ENCODE data around the gene FAM222B.
"Not testable (repeated sequence)": the region's sequence is repeated elsewhere in the genome, so short reads cannot be mapped to it uniquely, and the experiment has no call there.

Gene FAM222B

DNA sequence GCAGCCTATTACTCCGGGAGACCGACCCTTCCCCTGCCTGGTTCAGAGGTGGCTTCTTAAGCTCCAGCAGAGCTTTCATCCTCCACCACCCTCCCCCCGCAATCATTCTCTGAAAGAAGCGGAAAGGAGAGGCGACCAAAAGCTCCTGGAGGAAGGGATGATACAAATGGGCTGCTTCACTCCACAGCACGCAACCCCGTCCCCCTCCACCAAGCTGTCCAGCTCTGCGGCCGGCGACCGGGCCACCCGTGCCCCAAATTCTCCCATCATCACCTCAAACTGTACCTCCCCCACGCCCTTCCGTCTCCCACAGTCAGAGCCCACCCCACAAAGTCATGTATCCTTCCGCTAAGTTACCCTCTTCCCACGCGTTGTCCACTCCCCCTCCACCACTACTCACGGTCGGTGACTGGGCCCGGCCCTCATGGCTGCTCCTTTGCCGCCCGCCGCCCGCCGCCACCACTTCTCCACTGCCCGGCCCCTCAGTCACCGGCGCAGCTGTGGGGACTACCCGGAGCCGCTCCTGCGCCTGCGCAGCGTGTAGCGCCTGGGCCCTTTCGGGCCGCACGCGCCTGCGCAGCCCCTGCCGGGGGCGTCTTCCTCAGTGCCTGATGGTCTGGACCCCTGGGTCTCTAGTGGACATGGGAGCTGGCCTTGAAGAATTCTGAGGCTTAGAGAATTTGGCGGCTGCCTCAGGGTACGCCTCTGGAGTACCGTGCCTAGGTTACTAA lies at the start of gene FAM222B:
FAM222B (minus strand) TSS at position 509 of the 731 bp plus-strand sequence. CDS start 76,123 bp downstream, outside the sequence.
- peak; percentile 94 for DNase-seq (ENCODE audit: low read depth, low spot score)

DNA sequence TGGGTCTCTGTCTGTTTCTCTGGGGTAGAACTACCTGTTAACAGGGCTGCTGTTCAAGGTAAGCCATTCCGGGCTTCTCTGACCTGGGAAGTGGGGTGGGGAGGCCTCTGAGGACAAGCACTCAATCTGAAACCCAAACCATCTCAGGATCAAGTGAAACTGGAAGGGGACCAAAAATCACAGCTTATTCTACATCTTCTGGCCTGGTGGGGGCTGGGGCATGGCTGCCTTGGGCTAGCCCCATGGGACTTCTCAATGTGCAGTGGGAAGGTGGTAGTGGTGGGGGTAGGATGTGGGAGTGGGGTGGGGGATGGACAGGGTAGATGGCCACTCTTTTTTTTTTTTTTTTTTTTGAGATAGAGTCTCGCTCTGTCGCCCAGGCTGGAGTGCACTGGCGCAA lies 49.4 kb upstream of the FAM222B start:
- DNase-seq (ENCODE audit: low read depth, low spot score) = no peak

DNA sequence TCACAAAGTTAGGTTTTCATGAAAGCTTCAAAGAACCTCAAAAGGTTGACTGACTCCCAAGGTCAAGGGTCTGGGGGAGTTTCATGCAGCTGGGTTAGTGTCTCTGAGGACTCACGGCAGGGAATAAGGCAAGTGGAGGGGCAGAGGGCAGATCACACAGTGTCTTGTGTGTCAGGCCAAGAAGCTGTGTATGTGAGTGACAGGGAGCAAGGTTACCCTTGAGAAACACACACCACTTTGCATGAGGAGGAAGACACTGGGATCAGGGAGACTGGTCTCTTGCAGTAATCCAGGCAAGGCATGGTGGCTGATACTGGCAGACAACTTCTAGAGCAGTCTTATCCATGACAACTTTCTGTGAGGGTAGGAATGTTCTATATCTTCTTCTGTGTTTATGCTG lies 48.6 kb upstream of the FAM222B start:
- no peak for DNase-seq (ENCODE audit: low read depth, low spot score)

GRCh38 chr17:28889996-28890395 lies 47.4 kb upstream of the FAM222B start:
- no peak for DNase-seq (ENCODE audit: low read depth, low spot score)

GRCh38 chr17:28888832-28889231 lies 46.2 kb upstream of the FAM222B start:
- DNase-seq (ENCODE audit: low read depth, low spot score) = no peak

DNA sequence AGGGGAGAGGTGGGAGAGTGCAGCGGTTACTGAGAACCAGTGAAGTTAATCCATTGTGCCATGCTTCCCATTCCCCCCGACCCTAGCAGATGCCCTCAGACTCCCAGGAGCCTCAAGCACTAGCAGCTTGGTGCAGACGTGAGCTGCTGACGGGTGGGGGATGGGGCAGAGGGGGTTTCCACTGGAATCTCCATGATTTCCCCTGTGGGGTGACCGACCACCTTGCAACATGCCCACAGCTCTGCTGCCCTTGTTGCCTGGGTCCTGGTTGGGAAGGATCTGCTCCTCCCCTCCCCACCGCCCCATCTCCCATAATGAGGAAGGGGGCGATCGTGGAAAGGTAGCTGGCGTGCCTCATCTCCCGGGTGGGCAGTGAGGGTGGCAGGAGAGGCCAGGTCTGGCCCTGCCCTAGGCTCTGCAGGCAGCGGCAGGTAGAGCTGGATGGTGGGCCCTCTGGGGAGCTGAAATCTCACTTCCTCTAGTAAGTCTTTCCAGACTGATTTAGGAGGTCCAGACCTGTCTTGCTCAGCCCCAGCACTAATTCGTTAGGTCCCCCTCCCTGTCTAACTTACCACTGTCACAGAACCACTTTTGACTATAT lies 45.4 kb upstream of the FAM222B start:
- DNase-seq (ENCODE audit: low read depth, low spot score) = no peak

DNA sequence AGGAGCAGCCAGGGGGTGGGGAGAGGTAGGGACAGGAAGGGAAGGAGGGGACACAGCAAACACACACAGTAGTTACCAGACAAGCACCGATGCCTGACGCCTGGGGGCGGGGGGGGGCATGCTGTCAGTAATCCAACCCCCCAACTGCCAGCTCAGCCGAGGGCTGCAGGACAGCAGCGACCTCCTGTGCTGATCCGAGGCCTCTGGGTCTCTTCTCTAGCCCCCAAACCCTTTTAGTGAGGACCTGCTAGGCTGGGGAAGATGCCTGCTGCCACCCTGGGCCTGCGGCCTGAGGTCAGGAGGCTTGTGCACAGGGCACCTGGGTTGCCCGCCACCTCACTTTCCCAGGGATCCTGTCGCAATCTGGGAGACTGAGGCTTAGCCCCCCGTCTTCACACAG lies 43.4 kb upstream of the FAM222B start:
- no peak for DNase-seq (ENCODE audit: low read depth, low spot score)

GRCh38 chr17:28885363-28885762 lies 42.8 kb upstream of the FAM222B start:
- DNase-seq (ENCODE audit: low read depth, low spot score) = no peak

DNA sequence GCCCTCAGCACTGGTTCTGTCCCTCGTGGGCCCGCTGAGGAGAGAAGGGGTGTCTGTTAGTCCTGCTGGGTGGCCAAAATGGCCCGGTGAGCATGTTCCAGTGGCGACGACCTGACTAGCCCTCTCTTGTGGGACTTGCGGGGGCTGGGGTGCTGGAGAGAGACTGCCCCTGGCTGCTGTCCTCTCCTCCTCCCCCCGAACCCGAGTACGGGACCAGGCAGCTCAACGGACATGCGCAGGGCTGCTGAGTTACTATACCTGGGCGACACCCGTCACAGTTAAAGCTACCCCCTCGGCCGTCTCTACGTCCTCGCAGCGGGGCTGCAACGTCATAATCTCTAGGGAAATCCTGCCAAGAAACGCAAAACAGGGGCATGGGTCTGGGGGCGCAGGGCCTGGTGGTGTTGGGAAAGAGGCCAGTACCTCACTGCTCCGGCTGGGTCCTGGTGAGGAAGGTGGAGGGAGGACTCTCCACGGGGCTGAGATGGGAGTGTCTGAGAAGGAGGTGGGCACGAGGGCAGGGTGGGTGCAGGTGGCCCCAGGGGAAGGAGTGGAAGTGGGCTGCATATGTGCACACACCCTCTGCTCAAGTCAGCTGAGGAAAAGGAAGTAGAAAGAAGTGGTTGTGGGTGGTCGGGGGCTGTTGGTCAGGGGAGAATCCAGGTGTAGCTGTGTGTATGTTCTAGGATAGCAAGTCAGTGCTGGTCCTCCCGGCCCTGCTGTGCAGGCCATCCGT lies 41.5 kb upstream of the FAM222B start:
- no peak for DNase-seq (ENCODE audit: low read depth, low spot score)

GRCh38 chr17:28882154-28882895 lies 39.7 kb upstream of the FAM222B start:
- DNase-seq (ENCODE audit: low read depth, low spot score) = no peak

DNA sequence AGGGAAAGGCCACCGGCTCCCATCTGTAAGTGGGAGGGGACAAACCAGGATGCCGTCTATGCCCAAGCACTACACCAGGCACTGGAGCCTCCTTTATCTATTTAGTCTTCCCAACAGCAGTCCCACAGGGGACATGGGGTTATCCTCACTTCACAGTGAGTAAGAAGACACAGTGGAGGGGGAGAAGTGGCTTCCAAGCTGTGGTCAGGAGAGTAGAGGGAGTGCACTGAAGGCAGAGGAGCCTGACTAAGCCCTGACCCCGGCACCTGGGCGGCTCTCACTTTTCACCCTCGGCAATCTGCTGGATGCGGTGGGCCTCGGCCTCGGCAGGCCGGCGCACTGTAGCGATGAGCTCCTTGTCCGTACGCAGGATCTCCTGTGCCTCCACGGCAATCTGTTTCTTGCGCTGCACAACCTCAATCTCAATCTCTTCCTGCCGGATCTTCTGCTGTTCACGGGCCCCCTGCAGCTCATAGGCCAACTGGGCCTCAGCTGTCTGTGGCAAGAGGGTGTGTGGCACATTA lies 39.0 kb upstream of the FAM222B start:
- no peak for DNase-seq (ENCODE audit: low read depth, low spot score)

DNA sequence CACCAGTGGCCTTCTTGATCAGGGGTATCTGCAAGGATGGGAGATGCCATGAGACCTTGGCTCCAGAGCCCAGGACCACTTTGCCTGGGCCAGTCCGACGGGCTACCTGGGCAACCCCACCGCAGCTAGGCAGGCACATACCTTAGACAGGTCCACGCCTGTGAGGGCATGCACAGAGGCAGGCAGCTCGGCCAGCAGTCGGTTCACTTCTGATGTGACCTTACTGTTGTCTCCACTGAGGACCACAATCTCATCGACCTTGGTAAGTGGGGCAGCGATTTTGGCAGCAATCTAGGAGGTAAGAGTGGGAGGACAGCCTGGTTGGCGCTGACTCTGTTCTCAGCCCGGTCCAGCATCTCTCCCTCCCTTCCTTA lies 38.0 kb upstream of the FAM222B start:
- DNase-seq (ENCODE audit: low read depth, low spot score) = no peak

GRCh38 chr17:28879886-28880571 lies 37.4 kb upstream of the FAM222B start:
- no peak for DNase-seq (ENCODE audit: low read depth, low spot score)

- DNase-seq (ENCODE audit: low read depth, low spot score) = peak; percentile 62
Measured at GRCh38 chr17:28878981-28879380, 36.4 kb upstream of the FAM222B start.

- DNase-seq (ENCODE audit: low read depth, low spot score) = no peak
Measured at GRCh38 chr17:28878158-28878910, 35.7 kb upstream of the FAM222B start.

- not testable (repeated sequence) for DNase-seq (ENCODE audit: low read depth, low spot score)
Measured at GRCh38 chr17:28877150-28877711, 34.6 kb upstream of the FAM222B start.

DNA sequence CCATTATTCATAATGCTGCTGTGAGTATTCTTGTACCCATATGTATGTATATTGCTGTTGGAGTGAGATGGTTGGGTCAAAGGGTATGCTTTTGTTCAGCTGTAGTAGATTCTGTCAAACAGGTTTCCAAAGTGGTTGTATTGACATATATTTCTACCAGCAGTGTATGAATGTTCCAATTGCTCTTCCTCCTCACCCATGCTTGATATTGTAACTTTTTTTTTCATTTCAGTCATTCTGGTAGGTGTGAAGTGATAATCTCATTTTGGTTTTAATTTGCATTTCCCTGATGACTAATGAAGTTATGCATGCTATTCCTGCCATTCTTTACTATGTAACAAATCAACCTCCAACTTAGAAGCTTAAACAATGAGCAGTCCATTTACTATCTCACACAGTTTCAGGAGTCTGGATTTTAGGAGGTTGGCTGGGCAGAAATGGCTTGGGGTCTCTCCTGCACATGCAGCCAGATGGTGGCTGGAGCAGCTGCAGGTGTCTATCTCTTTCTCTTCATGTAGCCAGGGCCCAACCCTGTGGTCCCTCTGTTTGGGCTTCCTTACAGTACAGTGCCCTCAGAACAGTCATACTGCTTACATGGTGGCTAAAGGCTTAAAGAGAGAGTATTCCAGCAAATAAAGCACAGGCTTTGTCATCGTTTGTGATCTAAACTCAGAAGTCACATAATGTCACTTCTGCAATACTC lies 33.4 kb upstream of the FAM222B start:
- no peak for DNase-seq (ENCODE audit: low read depth, low spot score)

- no peak for DNase-seq (ENCODE audit: low read depth, low spot score)
Measured at GRCh38 chr17:28874750-28875149, 32.2 kb upstream of the FAM222B start.

GRCh38 chr17:28873839-28874238 lies 31.2 kb upstream of the FAM222B start:
- DNase-seq (ENCODE audit: low read depth, low spot score) = no peak

Measured in astrocyte of the hippocampus (primary cell).